CD14-positive monocyte (primary cell): ENCODE data around the gene RASA4B. TPM values are rescaled to one million over a fixed set of nuclear protein-coding genes. Genes with fewer than 3 reads are reported as not detected.
"Not testable (repeated sequence)": the region's sequence is repeated elsewhere in the genome, so short reads cannot be mapped to it uniquely, and the experiment has no call there.

Source experiments
- DNase-seq, 3 donors: peaks; one replicate each; pipeline ENCODE4 v3.0.0-alpha.2; 2011 to 2022
- H2AFZ ChIP-seq: 2 replicates; pipeline ENCODE4 v1.6.0; 2012; ENCODE audit warnings: mild to moderate bottlenecking, low read depth, low read length, inconsistent platforms; ENCODE audit not compliant: insufficient read depth, poor library complexity, severe bottlenecking
- H3K27ac ChIP-seq, 2 donors: 1 replicate in 1 of 2; 2 replicates in 1 of 2; pipeline ENCODE4 v1.5.1; 2012 to 2013; ENCODE audit warnings: low read length in 2 of 2, control low read depth in 1 of 2, inconsistent platforms in 1 of 2, low read depth in 1 of 2, mild to moderate bottlenecking in 1 of 2
- H3K27me3 ChIP-seq, 2 donors: one replicate each; pipeline versions ENCODE4 v1.6.0 to v1.6.1; 2011 to 2013; ENCODE audit warnings: low read length in 2 of 2; ENCODE audit not compliant: control insufficient read depth in 2 of 2, insufficient read depth in 2 of 2
- H3K36me3 ChIP-seq, 2 donors: replicated peaks in 1 of 2; 1 replicate in 1 of 2; 2 replicates in 1 of 2; pipeline versions ENCODE4 v1.5.1 to v1.6.1; 2012 to 2013; ENCODE audit warnings: low read length in 2 of 2, control low read depth in 1 of 2, inconsistent platforms in 1 of 2, mild to moderate bottlenecking in 1 of 2; ENCODE audit not compliant: insufficient read depth in 2 of 2, control insufficient read depth in 1 of 2
- H3K4me1 ChIP-seq, 2 donors: 1 replicate in 1 of 2; 2 replicates in 1 of 2; pipeline versions ENCODE4 v1.5.1 to v1.6.1; 2012 to 2013; ENCODE audit warnings: low read length in 2 of 2, control low read depth in 1 of 2, inconsistent platforms in 1 of 2, mild to moderate bottlenecking in 1 of 2, moderate library complexity in 1 of 2; ENCODE audit not compliant: insufficient read depth in 2 of 2, control insufficient read depth in 1 of 2
- H3K4me2 ChIP-seq: replicated peaks from 2 replicates; pipeline ENCODE3; 2012; ENCODE audit warnings: low read length, moderate library complexity, mild to moderate bottlenecking; ENCODE audit not compliant: poor library complexity, severe bottlenecking; ENCODE audit errors: extremely low read depth
- H3K4me3 ChIP-seq, 3 experiments: fragments of 200-600 bp in 1 of 3; sonication (generic) in 1 of 3; replicated peaks in 1 of 3; 1 replicate in 2 of 3; 2 replicates in 1 of 3; pipeline ENCODE4 v1.5.1; 2011 to 2013; ENCODE audit warnings: low read length in 3 of 3, mild to moderate bottlenecking in 3 of 3, control low read depth in 2 of 3, low read depth in 2 of 3, inconsistent platforms in 1 of 3, moderate library complexity in 1 of 3
- H3K79me2 ChIP-seq: 2 replicates; pipeline ENCODE4 v1.6.0; 2012; ENCODE audit warnings: mild to moderate bottlenecking, control low read depth, inconsistent platforms, low read length, moderate library complexity; ENCODE audit not compliant: insufficient read depth
- H3K9ac ChIP-seq: 2 replicates; pipeline ENCODE4 v1.6.0; 2017; ENCODE audit warnings: low read length, mild to moderate bottlenecking; ENCODE audit not compliant: insufficient read depth, poor library complexity, severe bottlenecking
- H3K9me3 ChIP-seq, 2 donors: replicated peaks in 1 of 2; 1 replicate in 1 of 2; 2 replicates in 1 of 2; pipeline versions ENCODE4 v1.5.1 to v1.6.1; 2012 to 2013; ENCODE audit warnings: low read length in 2 of 2, control low read depth in 1 of 2; ENCODE audit not compliant: control insufficient read depth in 1 of 2, insufficient read depth in 1 of 2
- H4K20me1 ChIP-seq: 2 replicates; pipeline ENCODE4 v1.6.0; 2012; ENCODE audit warnings: mild to moderate bottlenecking, low read length, control low read depth, moderate library complexity; ENCODE audit not compliant: insufficient read depth
- H3K27ac Mint-ChIP-seq, 7 donors: one replicate each; pipeline ENCODE4 v1.8.0; 2020; ENCODE audit warnings: mild to moderate bottlenecking in 7 of 7, mixed read lengths in 7 of 7, moderate library complexity in 6 of 7, inconsistent platforms in 2 of 7
- H3K27me3 Mint-ChIP-seq, 3 donors: one replicate each; pipeline ENCODE4 v1.8.0; 2021 to 2022; ENCODE audit warnings: low read depth in 3 of 3, mild to moderate bottlenecking in 3 of 3, mixed read lengths in 3 of 3, moderate library complexity in 3 of 3, inconsistent platforms in 1 of 3
- H3K36me3 Mint-ChIP-seq, 2 donors: one replicate each; pipeline ENCODE4 v1.8.0; 2020; ENCODE audit warnings: mixed read lengths in 2 of 2, inconsistent platforms in 1 of 2, mild to moderate bottlenecking in 1 of 2
- H3K4me1 Mint-ChIP-seq: one replicate; pipeline ENCODE4 v1.8.0; 2020; ENCODE audit warnings: mild to moderate bottlenecking, mixed read lengths
- H3K4me3 Mint-ChIP-seq, 2 donors: one replicate each; pipeline ENCODE4 v1.8.0; 2020; ENCODE audit warnings: mild to moderate bottlenecking in 2 of 2, mixed read lengths in 2 of 2, moderate library complexity in 1 of 2
- H3K9me3 Mint-ChIP-seq, 7 donors: one replicate each; pipeline ENCODE4 v1.8.0; 2020 to 2022; ENCODE audit warnings: mixed read lengths in 7 of 7, mild to moderate bottlenecking in 6 of 7, moderate library complexity in 6 of 7, inconsistent platforms in 2 of 7
- WGBS: methylation state at CpG from one replicate; pipeline ENCODE4 v1.1.5; 2013; ENCODE audit warnings: missing lambda C conversion rate; ENCODE audit not compliant: insufficient coverage; 5-methylcytosine and 5-hydroxymethylcytosine counted together
- intact Hi-C, 2 donors: fragments of 100-400 bp; cut with micrococcal nuclease; formaldehyde crosslinking; loops; one replicate each; pipeline versions ENCODE4 v1.15.0 to v1.15.1; 2023
- polyA plus RNA-seq, 3 donors: library from polyadenylated mRNA; depleted of rRNA in 1 of 3; unstranded in 2 of 3; stranded (reverse) in 1 of 3; fragments of 300-500 nt in 2 of 3; fragments of >200 nt in 1 of 3; fragmentation: Illumina TruSeq in 2 of 3; gene quantifications; 1 replicate in 2 of 3; 2 replicates in 1 of 3; pipeline ENCODE4 v1.2.3, GENCODE V29; 2012 to 2021

Gene RASA4B
- polyA plus RNA-seq, 3 donors, result 6.3 to 24.1 (median 20.1) TPM

- H3K4me1 ChIP-seq, H3K4me3 Mint-ChIP-seq, H3K4me3 ChIP-seq, H3K4me2 ChIP-seq, DNase-seq, H3K27ac Mint-ChIP-seq, H3K9me3 ChIP-seq, H3K27me3 ChIP-seq, H3K9ac ChIP-seq, H4K20me1 ChIP-seq, H2AFZ ChIP-seq, intact Hi-C loops, H3K9me3 Mint-ChIP-seq, H3K79me2 ChIP-seq, H3K27ac ChIP-seq, H3K4me1 Mint-ChIP-seq, H3K36me3 Mint-ChIP-seq, H3K36me3 ChIP-seq, H3K27me3 Mint-ChIP-seq: not testable (repeated sequence)
- no CpG with 5 or more reads among the region's 6 CpGs for WGBS
Measured at GRCh38 chr7:102540604-102541003, 23.0 kb upstream of the RASA4B start.

- peak overlapping the region in 2 of 7 donors; percentile 26 to 46 for H3K27ac Mint-ChIP-seq
- H3K27me3 ChIP-seq, H3K27me3 Mint-ChIP-seq, H3K4me3 ChIP-seq, H4K20me1 ChIP-seq, H2AFZ ChIP-seq, H3K9ac ChIP-seq, H3K36me3 Mint-ChIP-seq, H3K4me1 ChIP-seq, H3K4me3 Mint-ChIP-seq, DNase-seq, H3K9me3 ChIP-seq, H3K27ac ChIP-seq, H3K36me3 ChIP-seq, H3K79me2 ChIP-seq, H3K9me3 Mint-ChIP-seq, intact Hi-C loops, H3K4me1 Mint-ChIP-seq, H3K4me2 ChIP-seq: not testable (repeated sequence)
- no CpG with 5 or more reads among the region's 8 CpGs for WGBS
Measured at GRCh38 chr7:102535062-102535615, 17.6 kb upstream of the RASA4B start.

- H3K36me3 Mint-ChIP-seq, H3K27me3 Mint-ChIP-seq, H4K20me1 ChIP-seq, H3K36me3 ChIP-seq, H3K9ac ChIP-seq, intact Hi-C loops, H3K27ac ChIP-seq, H3K79me2 ChIP-seq, H3K9me3 Mint-ChIP-seq, DNase-seq, H3K4me1 Mint-ChIP-seq, H3K4me2 ChIP-seq, H3K27me3 ChIP-seq, H2AFZ ChIP-seq, H3K4me3 Mint-ChIP-seq, H3K4me3 ChIP-seq, H3K4me1 ChIP-seq, H3K9me3 ChIP-seq, H3K27ac Mint-ChIP-seq: not testable (repeated sequence)
- no CpG with 5 or more reads among the region's 2 CpGs for WGBS
Measured at GRCh38 chr7:102532127-102532526, 14.6 kb upstream of the RASA4B start.

- H3K4me3 Mint-ChIP-seq, H3K27ac Mint-ChIP-seq, H3K4me1 Mint-ChIP-seq, H4K20me1 ChIP-seq, H3K4me1 ChIP-seq, H3K9me3 ChIP-seq, H3K27me3 Mint-ChIP-seq, intact Hi-C loops, H3K4me2 ChIP-seq, H3K9ac ChIP-seq, H3K9me3 Mint-ChIP-seq, H3K36me3 Mint-ChIP-seq, H3K36me3 ChIP-seq, H3K27me3 ChIP-seq, H3K4me3 ChIP-seq, H2AFZ ChIP-seq, H3K79me2 ChIP-seq, DNase-seq, H3K27ac ChIP-seq: not testable (repeated sequence)
- WGBS, result no CpG with 5 or more reads among the region's 7 CpGs
Measured at GRCh38 chr7:102531583-102531982, 14.0 kb upstream of the RASA4B start.
